H1 (cell line): ENCODE data around the gene TPPP3. TPM values are rescaled to one million over a fixed set of nuclear protein-coding genes. Genes with fewer than 3 reads are reported as not detected.
A peak's percentile ranks its signal among the peaks of the same experiment; 100 is the strongest.

Experiments
- CTCF ChIA-PET: fragments of 300-600 bp; sonication (Branson Sonifier 250); formaldehyde crosslinking; loops from one replicate; lab custom pipeline; 2021; ENCODE audit not compliant: partially characterized antibody; lab: Charles Lee
- POLR2A ChIA-PET: fragments of 300-600 bp; sonication (Branson Sonifier 250); formaldehyde crosslinking; loops from one replicate; lab custom pipeline; 2021; ENCODE audit warnings: inconsistent platforms; ENCODE audit not compliant: partially characterized antibody; lab: Charles Lee
- DNase-seq, 2 experiments: peaks; one replicate each; pipeline versions ENCODE4 v3.0.0 to v3.0.0-alpha.2; 2010 to 2022; ENCODE audit warnings: low spot score in 2 of 2, low read depth in 1 of 2, mixed read lengths in 1 of 2
- FAIRE-seq: peaks from 2 replicates; lab custom pipeline; 2011; peaks lifted over from hg19 to GRCh38; lab: Jason Lieb, UNC
- H2AFZ ChIP-seq: 2 replicates; pipeline ENCODE4 v1.8.1; 2012; ENCODE audit warnings: low read length, inconsistent platforms
- H2AK5ac ChIP-seq: 2 replicates; pipeline ENCODE4 v1.6.1; 2013; ENCODE audit warnings: low read depth, low read length
- H2BK120ac ChIP-seq: replicated peaks from 2 replicates; pipeline ENCODE3; 2013; ENCODE audit warnings: low read depth, low read length, inconsistent platforms
- H2BK12ac ChIP-seq: 2 replicates; pipeline ENCODE4 v1.6.1; 2013; ENCODE audit warnings: low read depth, low read length
- H2BK15ac ChIP-seq: 2 replicates; pipeline ENCODE4 v1.6.1; 2013; ENCODE audit warnings: low read length
- H2BK20ac ChIP-seq: 2 replicates; pipeline ENCODE4 v1.6.1; 2013; ENCODE audit warnings: low read length
- H2BK5ac ChIP-seq: 2 replicates; pipeline ENCODE4 v1.6.1; 2013; ENCODE audit warnings: low read depth, low read length
- H3K14ac ChIP-seq: 2 replicates; pipeline ENCODE4 v1.6.1; 2013; ENCODE audit warnings: inconsistent platforms; ENCODE audit not compliant: insufficient read length
- H3K18ac ChIP-seq: 2 replicates; pipeline ENCODE4 v1.6.1; 2013; ENCODE audit warnings: low read length; ENCODE audit errors: extremely low read depth
- H3K23ac ChIP-seq: 2 replicates; pipeline ENCODE4 v1.6.1; 2013; ENCODE audit warnings: inconsistent platforms; ENCODE audit not compliant: insufficient read length
- H3K23me2 ChIP-seq: 2 replicates; pipeline ENCODE4 v1.6.1; 2013; ENCODE audit warnings: low read depth, low read length
- H3K27ac ChIP-seq: 2 replicates; pipeline ENCODE4 v1.6.1; 2011; ENCODE audit warnings: low read depth, low read length, inconsistent platforms
- H3K27me3 ChIP-seq, 4 experiments: replicated peaks in 1 of 4; 1 replicate in 1 of 4; 2 replicates in 3 of 4; pipeline versions ENCODE4 v1.6.1 to v1.8.1; 2011 to 2013; ENCODE audit warnings: low read length in 3 of 4, mild to moderate bottlenecking in 3 of 4, inconsistent platforms in 2 of 4, mixed read lengths in 2 of 4, moderate library complexity in 1 of 4; ENCODE audit not compliant: control insufficient read depth in 3 of 4, insufficient read depth in 3 of 4; ENCODE audit errors: extremely low read depth in 1 of 4
- H3K36me3 ChIP-seq, 4 experiments: 2 replicates each; pipeline versions ENCODE4 v1.6.1 to v1.8.1; 2011 to 2013; ENCODE audit warnings: mild to moderate bottlenecking in 4 of 4, low read length in 3 of 4, moderate library complexity in 2 of 4, control low read depth in 1 of 4, inconsistent platforms in 1 of 4; ENCODE audit not compliant: insufficient read depth in 4 of 4, control insufficient read depth in 2 of 4
- H3K4ac ChIP-seq: replicated peaks from 2 replicates; pipeline ENCODE3; 2013; ENCODE audit warnings: low read length, low read depth, mixed read lengths, inconsistent platforms; ENCODE audit not compliant: insufficient read length
- H3K4me1 ChIP-seq, 4 experiments: replicated peaks in 1 of 4; 1 replicate in 1 of 4; 2 replicates in 3 of 4; pipeline versions ENCODE4 v1.6.1 to v1.8.1; 2011 to 2013; ENCODE audit warnings: low read length in 3 of 4, inconsistent platforms in 2 of 4, mixed read lengths in 1 of 4; ENCODE audit not compliant: insufficient read depth in 4 of 4, control insufficient read depth in 3 of 4
- H3K4me2 ChIP-seq, 2 experiments: 2 replicates each; pipeline versions ENCODE4 v1.6.1 to v1.8.1; 2011 to 2013; ENCODE audit warnings: low read depth in 2 of 2, low read length in 2 of 2, control low read depth in 1 of 2, inconsistent platforms in 1 of 2, mild to moderate bottlenecking in 1 of 2; ENCODE audit not compliant: insufficient read depth in 1 of 2
- H3K4me3 ChIP-seq, 4 experiments: fragments of 200-600, 300-600 bp in 1 of 4; sonication (generic), shearing (Covaris generic), sonication (Bioruptor Twin) in 1 of 4; 2 replicates each; pipeline versions ENCODE4 v1.5.1 to v1.8.1; 2011 to 2016; ENCODE audit warnings: low read length in 4 of 4, low read depth in 3 of 4, control low read depth in 2 of 4, inconsistent platforms in 2 of 4, mild to moderate bottlenecking in 2 of 4, mixed read lengths in 1 of 4, moderate library complexity in 1 of 4; ENCODE audit not compliant: insufficient read depth in 2 of 4; ENCODE audit errors: extremely low read depth in 1 of 4
- H3K56ac ChIP-seq: replicated peaks from 2 replicates; pipeline ENCODE3; 2013; ENCODE audit warnings: low read depth, mild to moderate bottlenecking, mixed read lengths, low read length, inconsistent platforms; ENCODE audit not compliant: insufficient read length
- H3K79me1 ChIP-seq: 2 replicates; pipeline ENCODE4 v1.6.1; 2013; ENCODE audit warnings: low read depth, low read length, control low read depth
- H3K79me2 ChIP-seq, 2 experiments: 2 replicates each; pipeline versions ENCODE4 v1.6.1 to v1.8.1; 2012 to 2013; ENCODE audit warnings: low read length in 2 of 2, mild to moderate bottlenecking in 2 of 2, inconsistent platforms in 1 of 2; ENCODE audit not compliant: insufficient read depth in 2 of 2, control insufficient read depth in 1 of 2
- H3K9ac ChIP-seq, 4 experiments: replicated peaks in 1 of 4; 1 replicate in 1 of 4; 2 replicates in 3 of 4; pipeline versions ENCODE4 v1.6.1 to v1.8.1; 2011 to 2013; ENCODE audit warnings: low read depth in 3 of 4, low read length in 3 of 4, control low read depth in 2 of 4, mild to moderate bottlenecking in 2 of 4, moderate library complexity in 2 of 4, inconsistent platforms in 1 of 4; ENCODE audit errors: extremely low read depth in 1 of 4
- H3K9me3 ChIP-seq, 2 experiments: 2 replicates each; pipeline versions ENCODE4 v1.6.1 to v1.8.1; 2012 to 2013; ENCODE audit warnings: mild to moderate bottlenecking in 2 of 2, moderate library complexity in 2 of 2, control low read depth in 1 of 2, inconsistent platforms in 1 of 2, low read depth in 1 of 2, low read length in 1 of 2, mixed read lengths in 1 of 2; ENCODE audit not compliant: insufficient read depth in 2 of 2
- H4K20me1 ChIP-seq, 2 experiments: replicated peaks in 1 of 2; 2 replicates each; pipeline versions ENCODE3 to v1.8.1; 2011 to 2013; ENCODE audit warnings: inconsistent platforms in 2 of 2, low read length in 2 of 2, mild to moderate bottlenecking in 1 of 2; ENCODE audit not compliant: insufficient read depth in 2 of 2, control insufficient read depth in 1 of 2
- H4K5ac ChIP-seq: 2 replicates; pipeline ENCODE4 v1.6.1; 2013; ENCODE audit warnings: low read length, low read depth, mixed read lengths, inconsistent platforms; ENCODE audit not compliant: insufficient read length
- H4K8ac ChIP-seq: 2 replicates; pipeline ENCODE4 v1.8.0; 2013; ENCODE audit warnings: mild to moderate bottlenecking, moderate library complexity, low read length, inconsistent platforms; ENCODE audit not compliant: insufficient read depth; ENCODE audit errors: extremely low read depth
- H4K91ac ChIP-seq: replicated peaks from 2 replicates; pipeline ENCODE3; 2013; ENCODE audit warnings: low read length, mixed read lengths, inconsistent platforms; ENCODE audit not compliant: insufficient read length
- ATF2 ChIP-seq: IDR thresholded peaks from 2 replicates; pipeline ENCODE4 v1.6.1; 2012; ENCODE audit warnings: low read length, inconsistent platforms
- EZH2 ChIP-seq: fragments of 200-600 bp; sonication (generic); IDR thresholded peaks from 2 replicates; pipeline ENCODE4 v1.7.1; 2012; ENCODE audit warnings: low read depth, mild to moderate bottlenecking, moderate library complexity, low read length, inconsistent platforms; ENCODE audit not compliant: severe bottlenecking
- KDM5A ChIP-seq: fragments of 200-600 bp; IDR thresholded peaks from 2 replicates; pipeline ENCODE4 v1.7.1; 2012; ENCODE audit warnings: mild to moderate bottlenecking, low read length, inconsistent platforms, mixed read lengths
- NRF1 ChIP-seq: IDR thresholded peaks from 2 replicates; pipeline ENCODE4 v1.6.1; 2011; ENCODE audit warnings: mild to moderate bottlenecking, low read depth, low read length, improper control_type of control experiment
- RBBP5 ChIP-seq: IDR thresholded peaks from 2 replicates; pipeline ENCODE4 v1.7.1; 2012; ENCODE audit warnings: low read depth, mild to moderate bottlenecking, inconsistent platforms, low read length, moderate library complexity, borderline replicate concordance
- RFX5 ChIP-seq: IDR thresholded peaks from 2 replicates; pipeline ENCODE4 v1.6.1; 2011; ENCODE audit warnings: low read depth, low read length, improper control_type of control experiment, borderline replicate concordance
- SIRT6 ChIP-seq: IDR thresholded peaks from one replicate; pipeline ENCODE4 v1.7.1; 2012; ENCODE audit warnings: low read length, inconsistent platforms
- SP4 ChIP-seq: IDR thresholded peaks from 2 replicates; pipeline ENCODE4 v1.6.1; 2012; ENCODE audit warnings: low read length, inconsistent platforms
- TAF1 ChIP-seq: IDR thresholded peaks from 2 replicates; pipeline ENCODE4 v1.6.1; 2011; ENCODE audit warnings: mild to moderate bottlenecking, low read depth, low read length
- TAF7 ChIP-seq: optimal IDR thresholded peaks from 2 replicates; pipeline ENCODE3; 2011; ENCODE audit warnings: low read depth, mild to moderate bottlenecking, inconsistent platforms, low read length, moderate library complexity, borderline replicate concordance
- WGBS, 2 experiments: shearing (Covaris generic) in 1 of 2; methylation state at CpG; one replicate each; pipeline versions ENCODE4 v1.1.6 to v1.1.7; 2013 to 2015; ENCODE audit warnings: low lambda C conversion rate in 2 of 2, mixed read lengths in 2 of 2, inconsistent platforms in 1 of 2, low coverage in 1 of 2, missing lambda C conversion rate in 1 of 2; ENCODE audit not compliant: insufficient replicate concordance in 2 of 2, insufficient coverage in 1 of 2, insufficient read length in 1 of 2; ENCODE audit errors: extremely low coverage in 1 of 2, missing lambda C conversion rate in 1 of 2; 5-methylcytosine and 5-hydroxymethylcytosine counted together
- polyA plus RNA-seq, 7 experiments: library from polyadenylated mRNA; depleted of rRNA in 3 of 7; stranded (reverse) in 5 of 7; unstranded in 2 of 7; fragments of >200 nt in 5 of 7; fragments of 200-250 nt in 2 of 7; gene quantifications; 1 replicate in 5 of 7; 2 replicates in 1 of 7; 4 replicates in 1 of 7; pipeline versions ENCODE4 v1.2.1 to v1.2.3, GENCODE V29; 2011 to 2013; ENCODE audit warnings: missing spikeins in 2 of 7, mixed read lengths in 2 of 7
- total RNA-seq: library from RNA; stranded (reverse); fragmentation: NEBNext Ultra II Directional; extraction: Animal tissue kit (Norgen Biotek cat#: 25700); gene quantifications from 2 replicates; pipeline ENCODE4 v1.2.1, GENCODE V29; 2021

The TPPP3 gene
- total and polyA plus RNA-seq, 2 of the 8 experiments (the other 6 are each of a cell fraction or from before 2014, with no cell fraction given) = 0.77 to 1.0 TPM

- H2BK15ac ChIP-seq = no peak overlapping the region
- ChIA-PET POLR2A (interaction anchor here (0.7 to 3.9 kb wide), 3 partner anchors 8 to 96 kb away, joined by 3 to 12 read pairs (median 8); partner anchors contain the start of genes ATP6V0D1 and TPPP3), CTCF (interaction anchor here (0.7 to 32.4 kb wide), 6 partner anchors 10 to 152 kb away, joined by 3 to 476 read pairs (median 8); partner anchors contain the start of genes KCTD19, LRRC36 and ZDHHC1)
- no peak overlapping the region for H3K56ac ChIP-seq
- DNase-seq (no peak), FAIRE-seq (no peak)
- no peak overlapping the region for H2AK5ac ChIP-seq
- H2BK120ac ChIP-seq = no peak overlapping the region
- no peaks in the 10 kb centered on the region for H4K20me1 ChIP-seq
- H3K4me2 ChIP-seq = no peak overlapping the region
- no peak overlapping the region for H2AFZ ChIP-seq
- H2BK20ac ChIP-seq = 0 out of 2 replicates have a peak overlapping the region, but pooled peaks have one; percentile 35
- no peak overlapping the region for H3K23ac ChIP-seq
- no peak overlapping the region for H4K8ac ChIP-seq
- no peak overlapping the region for H4K5ac ChIP-seq
- H3K79me2 ChIP-seq = no peaks in the 10 kb centered on the region
- peaks cover 0 to 12% (median 4%) of the 10 kb centered on the region in 4 experiments; a peak in 5 of 7 replicates for H3K4me1 ChIP-seq
- H3K14ac ChIP-seq = no peak overlapping the region
- no peak overlapping the region for H3K18ac ChIP-seq
- TF ChIP-seq RFX5 (no peak), KDM5A (no peak), TAF1 (no peak), TAF7 (no peak), SIRT6 (no peak), SP4 (no peak), ATF2 (no peak), NRF1 (no peak), RBBP5 (no peak), EZH2 (no peak)
- no peaks in the 10 kb centered on the region for H3K36me3 ChIP-seq
- peaks cover 0 to 3% (median 0%) of the 10 kb centered on the region in 4 experiments; a peak in 1 of 7 replicates for H3K27me3 ChIP-seq
- H3K23me2 ChIP-seq = no peaks in the 10 kb centered on the region
- no peak overlapping the region for H2BK5ac ChIP-seq
- H4K91ac ChIP-seq = no peak overlapping the region
- H3K9me3 ChIP-seq = no peaks in the 10 kb centered on the region
- H3K9ac ChIP-seq = no peak overlapping the region
- no peak overlapping the region for H3K27ac ChIP-seq
- no peaks in the 10 kb centered on the region for H3K79me1 ChIP-seq
- no peak overlapping the region for H2BK12ac ChIP-seq
- WGBS, 2 experiments = 91% methylated on average over 8 of the region's 8 CpGs; no CpG with 5 or more reads in 1 of the 2 experiments
- no peak overlapping the region for H3K4ac ChIP-seq
- H3K4me3 ChIP-seq = no peak overlapping the region
Observed at GRCh38 chr16:67384778-67385510, 8.4 kb downstream of the TPPP3 start.
